Measurements from ENCODE around the gene RBPJL. TPM values are rescaled to one million over a fixed set of nuclear protein-coding genes. Genes with fewer than 3 reads are reported as not detected.
A peak's percentile ranks its signal among the peaks of the same experiment; 100 is the strongest.

The RBPJL gene
- total RNA-seq, 1 experiment from 2014 or later: not detected

- no peak for DNase-seq (ENCODE audit: low spot score)
Observed at GRCh38 chr20:45316150-45317080, 9.8 kb downstream of the RBPJL start.

GRCh38 chr20:45317826-45318225 lies 11.2 kb downstream of the RBPJL start:
- DNase-seq (ENCODE audit: low spot score): no peak

- DNase-seq (ENCODE audit: low spot score): no peak
Observed at GRCh38 chr20:45318386-45318939, 11.8 kb downstream of the RBPJL start.

GRCh38 chr20:45318948-45319347 lies 12.3 kb downstream of the RBPJL start:
- no peak for DNase-seq (ENCODE audit: low spot score)

DNA sequence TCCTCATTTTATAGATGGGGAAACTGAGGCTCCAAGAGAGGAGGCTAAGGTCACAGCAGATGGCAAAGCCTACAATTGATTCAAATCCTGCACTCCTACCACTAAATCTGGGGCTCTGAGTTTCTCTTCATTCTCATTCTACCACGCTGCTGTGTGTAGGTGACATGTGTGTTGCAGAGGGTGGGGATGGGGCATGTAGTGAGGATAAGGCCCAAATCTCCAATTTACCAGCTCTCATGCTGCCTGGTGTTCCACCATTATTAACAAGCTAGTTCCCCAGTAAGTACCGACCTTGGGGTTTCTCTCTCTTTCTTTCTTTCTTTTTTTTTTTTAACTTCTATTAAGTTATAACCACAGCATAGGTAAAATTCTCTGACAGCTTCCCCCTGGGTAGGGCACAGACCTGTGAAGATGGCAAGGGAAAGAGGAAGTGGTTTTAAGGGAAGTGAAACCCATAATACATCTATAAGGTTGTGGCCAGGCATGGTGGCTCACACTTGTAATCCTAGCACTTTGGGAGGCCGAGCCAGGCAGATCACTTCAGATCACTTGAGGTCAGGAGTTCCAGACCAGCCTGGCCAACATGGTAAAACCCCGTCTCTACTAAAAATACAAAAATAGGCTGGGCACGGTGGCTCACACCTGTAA lies 14.4 kb downstream of the RBPJL start:
- DNase-seq (ENCODE audit: low spot score): no peak

DNA sequence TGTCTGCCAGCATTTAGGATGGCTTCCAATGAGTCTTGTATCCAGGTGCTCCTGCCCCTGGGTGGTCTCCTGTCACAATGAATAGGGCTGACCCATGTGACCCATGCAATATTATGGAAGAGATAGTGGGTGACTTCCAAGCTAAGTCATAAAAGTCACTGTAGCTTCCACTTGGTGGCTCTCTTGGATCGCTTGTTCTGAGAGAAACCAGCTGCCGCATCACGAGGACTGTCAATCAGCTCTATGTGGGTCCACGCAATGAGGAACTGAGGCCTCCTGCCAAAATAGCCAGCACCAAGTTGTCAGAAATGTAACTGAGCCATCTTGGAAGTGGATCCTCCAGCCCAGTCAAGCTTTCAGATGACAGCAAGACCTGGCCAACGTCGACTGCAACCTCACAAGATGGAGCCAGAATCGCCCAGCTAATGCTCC lies 16.3 kb downstream of the RBPJL start:
- peak; percentile 93 for DNase-seq (ENCODE audit: low spot score)

GRCh38 chr20:45323731-45324130 lies 17.1 kb downstream of the RBPJL start:
- no peak for DNase-seq (ENCODE audit: low spot score)

DNA sequence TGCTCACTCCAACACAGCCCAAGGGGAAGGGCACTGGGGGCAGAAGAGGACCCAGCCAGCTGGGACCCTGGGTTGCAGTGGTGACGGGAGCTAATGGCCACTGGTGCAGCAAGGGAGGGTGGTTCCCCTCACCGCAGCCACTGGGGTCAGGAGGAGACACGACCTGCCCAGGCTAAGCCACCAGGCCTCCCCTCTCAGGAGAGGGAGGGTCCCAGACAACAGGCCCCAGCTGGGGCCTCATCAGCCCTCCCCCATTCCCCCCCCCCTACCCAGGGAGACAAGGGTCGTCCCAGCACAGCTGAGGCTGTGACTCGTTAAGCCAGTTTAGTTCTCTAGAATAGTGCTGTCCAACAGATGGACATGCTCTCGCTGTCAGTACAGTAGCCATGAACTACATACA lies 18.7 kb downstream of the RBPJL start:
- DNase-seq (ENCODE audit: low spot score): no peak

GRCh38 chr20:45328451-45328850 lies 21.8 kb downstream of the RBPJL start:
- no peak for DNase-seq (ENCODE audit: low spot score)

DNA sequence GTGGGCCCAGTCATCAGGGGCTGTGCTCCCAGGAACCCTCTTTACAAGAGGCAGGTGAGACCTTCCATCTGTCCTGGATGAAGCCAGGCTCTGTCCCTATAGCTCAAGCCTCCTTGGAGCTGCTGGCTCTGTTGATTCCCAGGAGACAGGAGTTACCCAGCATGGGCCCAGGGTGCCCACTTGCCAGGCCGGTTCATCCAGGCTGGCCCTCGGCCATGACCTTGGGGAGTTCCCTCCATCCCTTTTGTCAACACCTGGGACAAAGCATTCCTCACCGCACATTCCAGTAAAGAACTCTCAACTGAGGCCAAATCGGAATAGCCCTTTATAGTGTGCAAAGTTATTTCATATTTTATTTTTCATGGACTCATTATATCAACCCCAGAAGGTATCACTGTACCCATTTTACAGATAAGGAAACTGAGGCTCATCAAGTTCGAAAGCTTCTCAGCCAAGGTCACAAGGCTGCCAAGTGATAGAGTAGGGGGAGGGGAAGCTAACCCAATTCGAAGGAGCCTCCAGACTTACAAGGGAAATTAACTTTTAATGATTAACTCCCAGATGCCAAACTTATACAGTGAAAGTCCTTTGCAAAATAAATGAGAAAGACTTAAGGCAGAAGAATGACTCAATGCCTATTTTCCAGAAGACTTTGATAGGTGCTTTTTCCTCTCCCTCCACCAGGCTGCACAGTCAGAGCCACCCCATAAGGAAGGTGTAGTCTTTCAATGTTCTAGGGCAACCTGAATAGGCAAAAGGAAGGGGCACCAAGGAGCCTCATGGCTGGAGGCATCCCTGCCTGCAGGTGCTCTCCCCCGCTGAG lies 23.1 kb downstream of the RBPJL start:
- no peak for DNase-seq (ENCODE audit: low spot score)

DNA sequence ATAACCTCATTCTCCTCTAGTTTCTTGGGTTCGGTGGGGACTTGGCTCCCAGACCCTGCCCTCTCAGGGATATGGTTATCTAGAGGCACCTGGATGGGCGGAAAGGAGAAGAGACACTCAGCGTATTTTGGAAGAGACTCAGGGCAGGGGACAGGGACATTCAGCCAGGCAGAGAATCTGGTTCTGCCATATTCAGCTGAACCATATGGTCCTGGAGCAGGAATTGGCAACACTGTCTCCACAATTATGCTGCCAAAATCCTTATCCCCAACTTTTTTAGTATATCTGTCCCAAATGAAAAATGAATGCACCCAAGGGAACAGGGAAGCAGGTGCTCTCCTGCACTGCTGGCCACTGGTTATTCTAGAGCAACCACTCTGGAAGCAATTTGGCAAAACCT lies 23.8 kb downstream of the RBPJL start:
- DNase-seq (ENCODE audit: low spot score): no peak

- DNase-seq (ENCODE audit: low spot score): peak; percentile 45
Observed at GRCh38 chr20:45336530-45337366, 30.1 kb downstream of the RBPJL start.

- peak; percentile 49 for DNase-seq (ENCODE audit: low spot score)
Observed at GRCh38 chr20:45337367-45338120, 30.9 kb downstream of the RBPJL start.

- no peak for DNase-seq (ENCODE audit: low spot score)
Observed at GRCh38 chr20:45338121-45339030, 31.7 kb downstream of the RBPJL start.

DNA sequence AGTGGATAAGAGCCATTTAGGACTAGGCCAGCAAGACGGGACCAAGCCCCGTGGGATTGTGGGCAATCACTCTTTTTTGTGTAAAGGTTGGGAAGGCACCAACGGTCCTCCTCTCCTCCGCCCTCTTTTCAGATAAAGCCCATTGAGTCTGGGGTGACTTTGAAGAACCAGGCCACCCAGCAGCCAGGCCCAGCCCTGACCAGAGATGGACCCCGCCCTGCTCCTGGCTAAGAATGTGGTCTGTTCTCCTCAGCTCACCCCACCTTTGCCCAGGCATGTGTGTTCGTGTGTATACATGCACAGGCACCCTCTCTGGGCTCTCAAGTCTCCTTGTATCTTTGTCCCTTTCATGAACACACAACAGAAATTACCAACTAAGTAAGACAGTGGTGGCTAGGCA lies 32.4 kb downstream of the RBPJL start:
- DNase-seq (ENCODE audit: low spot score): no peak

DNA sequence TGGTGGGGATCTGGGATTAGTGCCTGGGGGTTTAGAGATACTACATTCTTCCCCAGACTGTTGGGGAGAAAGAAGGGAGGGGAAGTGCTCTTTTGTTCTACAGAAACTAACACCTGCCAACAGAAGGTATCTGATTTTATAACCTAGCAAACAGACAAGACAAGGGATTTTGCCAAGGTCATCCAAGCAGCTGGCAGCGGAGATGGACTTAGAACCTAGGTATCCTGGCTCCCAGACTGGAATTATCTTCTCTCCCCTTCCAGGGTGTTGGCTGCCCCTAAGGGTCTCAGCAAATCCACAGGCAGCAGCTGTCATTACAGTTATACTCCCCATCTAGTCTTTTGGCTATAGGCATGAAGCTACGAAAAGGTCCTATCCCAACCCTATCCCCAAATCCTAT lies 33.2 kb downstream of the RBPJL start:
- no peak for DNase-seq (ENCODE audit: low spot score)

GRCh38 chr20:45340236-45340847 lies 33.7 kb downstream of the RBPJL start:
- no peak for DNase-seq (ENCODE audit: low spot score)

GRCh38 chr20:45340951-45341350 lies 34.3 kb downstream of the RBPJL start:
- no peak for DNase-seq (ENCODE audit: low spot score)

DNA sequence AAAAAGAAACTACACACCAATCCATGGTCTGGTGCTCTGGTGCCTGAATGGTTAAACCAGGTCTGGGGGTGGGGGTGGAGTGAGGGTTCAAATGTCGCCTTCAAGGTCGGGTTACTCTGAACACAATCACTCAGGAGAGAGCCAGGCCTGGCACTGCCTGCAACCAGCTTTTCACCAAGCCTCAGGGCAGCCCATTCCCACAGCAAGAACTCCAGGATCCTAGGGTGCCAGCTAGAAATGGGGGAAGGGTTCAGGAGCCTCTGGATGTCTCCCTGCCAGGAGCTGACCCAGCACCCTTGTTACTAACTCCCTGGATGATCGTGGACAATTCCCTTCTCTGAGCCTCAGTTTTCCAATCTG lies 34.9 kb downstream of the RBPJL start:
- DNase-seq (ENCODE audit: low spot score): no peak

Data from HT-29 (cell line).